UCSD-AML1 (cell line): Measurements from ENCODE around the gene CCR5AS.
"Not testable (repeated sequence)": the region's sequence is repeated elsewhere in the genome, so short reads cannot be mapped to it uniquely, and the experiment has no call there.

Experiments used
- DNase-seq: peaks from one replicate; lab custom pipeline; 2025; ENCODE audit not compliant: unreplicated experiment; lab: John Stamatoyannopoulos, UW

CCR5AS gene

GRCh38 chr3:46356909-46357308 is 50.0 kb downstream of the CCR5AS start:
- DNase-seq = no peak

GRCh38 chr3:46356276-46356675 is 50.6 kb downstream of the CCR5AS start:
- no peak for DNase-seq

DNA sequence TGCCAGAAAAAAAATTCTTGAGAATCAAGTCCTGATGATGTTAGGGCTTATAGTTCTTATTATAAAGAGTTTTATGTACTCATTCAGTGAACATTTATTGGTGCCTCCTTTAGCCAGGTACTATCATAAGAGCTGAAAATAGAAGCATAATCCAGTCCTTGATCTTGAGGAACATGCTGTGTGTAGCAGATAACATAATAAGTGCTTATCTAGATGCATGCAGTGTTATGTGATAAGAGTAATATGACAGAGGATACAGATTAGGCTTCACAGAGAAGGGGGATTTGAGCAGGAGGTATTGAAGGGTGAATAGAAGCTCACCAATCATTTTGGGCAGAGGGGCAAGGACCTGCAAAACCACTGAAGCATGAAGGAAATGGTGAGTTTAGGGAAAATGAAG is 51.9 kb downstream of the CCR5AS start:
- no peak for DNase-seq

GRCh38 chr3:46354478-46354877 is 52.4 kb downstream of the CCR5AS start:
- no peak for DNase-seq

DNA sequence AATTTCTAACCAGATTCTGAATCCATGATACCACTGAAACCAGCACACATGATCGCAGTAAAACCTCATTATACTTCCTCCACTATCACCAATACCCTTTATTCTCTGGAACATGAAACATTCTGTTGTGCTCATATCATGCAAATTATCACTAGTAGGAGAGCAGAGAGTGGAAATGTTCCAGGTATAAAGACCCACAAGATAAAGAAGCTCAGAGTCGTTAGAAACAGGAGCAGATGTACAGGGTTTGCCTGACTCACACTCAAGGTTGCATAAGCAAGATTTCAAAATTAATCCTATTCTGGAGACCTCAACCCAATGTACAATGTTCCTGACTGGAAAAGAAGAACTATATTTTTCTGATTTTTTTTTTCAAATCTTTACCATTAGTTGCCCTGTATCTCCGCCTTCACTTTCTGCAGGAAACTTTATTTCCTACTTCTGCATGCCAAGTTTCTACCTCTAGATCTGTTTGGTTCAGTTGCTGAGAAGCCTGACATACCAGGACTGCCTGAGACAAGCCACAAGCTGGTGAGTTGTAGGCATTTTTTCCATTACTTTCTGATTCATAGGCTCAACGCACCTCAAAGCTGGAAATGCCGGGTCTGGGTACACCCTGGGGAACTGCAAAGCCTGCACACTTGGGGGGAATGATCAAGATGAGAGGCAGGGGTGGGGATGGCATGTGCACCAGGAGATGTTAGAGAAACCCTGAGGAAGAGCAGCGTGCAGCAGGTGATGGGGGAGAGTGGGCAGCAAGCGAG is 53.0 kb downstream of the CCR5AS start, which contains the start of gene CCR2:
Gene CCR2 (plus strand): TSS at position 465 of the 764 bp plus-strand sequence. CDS start 3,417 bp downstream, outside the sequence.
- no peak for DNase-seq

GRCh38 chr3:46353090-46353489 is 53.8 kb downstream of the CCR5AS start:
- no peak for DNase-seq

- DNase-seq = no peak
Measured at GRCh38 chr3:46351646-46352045, 55.2 kb downstream of the CCR5AS start.

DNA sequence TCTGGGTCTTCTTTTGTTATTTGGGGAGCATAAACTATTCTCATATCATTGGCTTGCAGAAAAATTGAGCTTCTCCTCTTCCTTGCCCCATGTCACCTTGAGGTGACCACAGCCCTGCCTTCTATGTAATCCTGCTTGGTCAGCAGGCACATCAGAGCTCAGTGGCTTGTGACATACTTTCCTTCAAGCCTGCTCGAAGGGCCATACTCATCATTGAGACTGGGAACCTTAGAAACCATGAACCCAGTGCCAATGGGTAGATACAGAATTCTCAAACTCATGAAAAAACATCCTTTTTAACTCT is 56.7 kb downstream of the CCR5AS start:
- DNase-seq = no peak

GRCh38 chr3:46349484-46350261 is 57.2 kb downstream of the CCR5AS start:
- DNase-seq = no peak

- DNase-seq = no peak
Measured at GRCh38 chr3:46348823-46349482, 57.9 kb downstream of the CCR5AS start.

DNA sequence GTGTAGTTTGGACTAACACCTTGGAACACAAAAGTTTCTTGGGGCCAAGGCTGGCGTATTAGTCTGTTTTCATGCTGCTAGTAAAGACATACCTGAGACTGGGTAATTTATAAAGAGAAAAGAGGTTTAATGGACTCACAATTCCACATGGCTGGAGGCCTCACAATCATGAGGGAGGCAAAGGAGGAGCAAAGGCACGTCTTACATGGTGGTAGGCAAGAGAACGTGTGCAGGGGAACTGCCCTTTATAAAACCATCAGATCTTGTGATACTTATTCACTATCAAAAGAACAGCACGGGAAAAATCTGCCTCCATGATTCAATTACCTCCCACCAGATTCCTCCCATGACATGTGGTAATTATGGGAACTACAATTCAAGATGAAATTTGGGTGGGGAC is 62.4 kb downstream of the CCR5AS start:
- DNase-seq = no peak

GRCh38 chr3:46338840-46339239 is 68.0 kb downstream of the CCR5AS start:
- DNase-seq = no peak

DNA sequence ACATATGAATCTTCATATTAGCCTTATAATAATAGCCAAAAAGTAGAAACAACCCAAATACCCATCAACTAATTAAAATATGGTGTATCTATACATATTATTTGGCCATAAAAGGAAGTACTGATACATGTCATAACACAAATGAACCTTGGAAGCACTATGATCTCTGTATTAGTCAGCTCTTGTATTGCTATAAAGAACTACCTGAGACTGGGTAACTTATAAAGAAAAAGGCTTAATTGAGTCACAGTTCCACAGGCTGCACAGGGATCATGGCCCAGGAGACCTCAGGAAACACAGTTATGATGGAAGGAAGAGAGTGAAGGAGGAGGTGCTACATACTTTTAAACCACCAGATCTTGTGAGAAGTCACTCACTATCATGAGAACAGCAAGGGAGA is 69.0 kb downstream of the CCR5AS start:
- no peak for DNase-seq

GRCh38 chr3:46335541-46335940 is 71.3 kb downstream of the CCR5AS start:
- no peak for DNase-seq

GRCh38 chr3:46334741-46335478 is 72.0 kb downstream of the CCR5AS start:
- no peak for DNase-seq

DNA sequence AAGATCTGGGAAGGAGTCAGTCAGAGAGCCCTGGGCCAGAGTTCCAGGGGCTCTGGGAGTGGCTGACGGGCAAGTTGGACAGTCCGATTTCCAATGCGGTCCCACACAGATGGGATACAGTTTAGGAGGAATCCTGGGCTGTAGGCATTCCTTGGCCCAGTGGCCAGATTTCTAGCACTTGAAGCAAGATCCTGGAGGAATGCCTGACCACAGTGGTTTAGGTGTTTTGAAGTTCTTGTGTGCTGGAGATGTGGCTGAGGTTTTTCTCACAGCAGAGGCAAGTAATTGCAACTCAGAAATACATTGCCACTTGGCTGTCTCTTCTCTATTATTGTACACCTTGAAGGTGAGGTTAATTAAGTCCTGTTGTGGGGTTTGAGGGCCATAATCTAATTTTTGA is 76.2 kb downstream of the CCR5AS start:
- not testable (repeated sequence) for DNase-seq

- no peak for DNase-seq
Measured at GRCh38 chr3:46325645-46326300, 81.1 kb downstream of the CCR5AS start.

- no peak for DNase-seq
Measured at GRCh38 chr3:46324036-46324435, 82.8 kb downstream of the CCR5AS start.

DNA sequence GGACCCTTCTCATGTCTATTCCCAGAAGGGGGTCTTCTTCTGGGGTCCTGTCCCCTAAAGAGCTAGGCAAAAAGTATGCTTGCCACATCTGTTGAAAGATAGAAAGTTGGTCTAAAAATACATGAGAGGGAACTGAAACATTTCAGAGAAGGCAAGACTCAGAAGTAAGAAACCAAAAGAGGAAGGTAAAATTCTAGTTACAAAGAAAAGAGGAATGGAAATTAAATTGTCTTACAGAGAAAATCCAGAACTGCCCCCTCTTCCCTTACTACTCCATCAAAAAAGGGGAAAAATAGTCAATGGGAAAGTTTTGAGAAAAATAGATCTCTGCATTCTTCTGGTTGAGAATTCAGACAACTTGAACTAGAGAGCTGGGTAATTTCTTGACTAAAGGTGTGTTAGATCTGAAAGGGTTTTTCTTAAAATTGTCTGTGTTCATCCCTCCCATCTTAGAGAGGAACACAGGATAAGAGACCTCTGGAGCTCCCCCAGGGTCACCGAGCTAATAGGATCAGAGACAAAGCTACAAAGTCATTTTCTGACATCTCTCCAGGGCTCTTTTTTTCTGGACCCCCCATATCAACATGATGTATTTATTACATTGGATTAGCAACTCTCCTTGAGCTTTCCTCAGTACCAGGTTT is 85.3 kb downstream of the CCR5AS start:
- no peak for DNase-seq

GRCh38 chr3:46318207-46318927 is 88.5 kb downstream of the CCR5AS start:
- no peak for DNase-seq
